Measurements from ENCODE around the gene P2RX3. TPM values are rescaled to one million over a fixed set of nuclear protein-coding genes. Genes with fewer than 3 reads are reported as not detected.

P2RX3 gene
- total RNA-seq, 2 donors from 2014 or later = not detected

- no peak for TF ChIP-seq CTCF (conservative IDR thresholded peaks at IDR 0.05)
- Mint-ChIP-seq H3K27me3 (ENCODE audit: insufficient read depth) (peaks cover 61% of the 10 kb centered on the region), H3K9me3 (no peaks in the 10 kb centered on the region), H3K4me3 (no peak overlapping the region), H3K27ac (no peak overlapping the region), H3K36me3 (ENCODE audit: low read depth) (no peaks in the 10 kb centered on the region), H3K4me1 (no peaks in the 10 kb centered on the region)
- Histone ChIP-seq H3K27ac (ENCODE audit: low read depth, low read length) (no peak overlapping the region), H3K4me3 (ENCODE audit: low read length) (no peak overlapping the region), H3K4me1 (ENCODE audit: control insufficient read depth, insufficient read depth, low read length) (no peaks in the 10 kb centered on the region), H3K9me3 (ENCODE audit: control insufficient read depth, low read length) (no peaks in the 10 kb centered on the region), H3K27me3 (ENCODE audit: control insufficient read depth, insufficient read depth, low read length, poor library complexity, severe bottlenecking) (peaks cover 56% of the 10 kb centered on the region), H3K36me3 (ENCODE audit: control insufficient read depth, insufficient read depth, low read length) (no peaks in the 10 kb centered on the region), H3K9ac (ENCODE audit: extremely low read depth, low read length, poor library complexity, severe bottlenecking) (no peak overlapping the region)
- no peak for DNase-seq
- WGBS, 2 experiments (ENCODE audit: insufficient coverage in 1 of 2, insufficient read length in 1 of 2) = 67 to 75% methylated on average over 1 to 2 of the region's 2 CpGs
Measured at GRCh38 chr11:57375490-57375889, 37.3 kb downstream of the P2RX3 start.

GRCh38 chr11:57376095-57377090 is 38.2 kb downstream of the P2RX3 start:
- DNase-seq = no peak
- WGBS, 2 experiments (ENCODE audit: insufficient coverage in 1 of 2, insufficient read length in 1 of 2) = 65 to 83% methylated on average over 12 to 25 of the region's 26 CpGs
- Histone ChIP-seq H3K4me3 (ENCODE audit: low read length) (no peak overlapping the region), H3K9me3 (ENCODE audit: control insufficient read depth, low read length) (no peaks in the 10 kb centered on the region), H3K27me3 (ENCODE audit: control insufficient read depth, insufficient read depth, low read length, poor library complexity, severe bottlenecking) (peaks cover 56% of the 10 kb centered on the region), H3K36me3 (ENCODE audit: control insufficient read depth, insufficient read depth, low read length) (no peaks in the 10 kb centered on the region), H3K27ac (ENCODE audit: low read depth, low read length) (no peak overlapping the region), H3K9ac (ENCODE audit: extremely low read depth, low read length, poor library complexity, severe bottlenecking) (no peak overlapping the region), H3K4me1 (ENCODE audit: control insufficient read depth, insufficient read depth, low read length) (no peaks in the 10 kb centered on the region)
- no peaks in the 10 kb centered on the region for H3K36me3 Mint-ChIP-seq (ENCODE audit: low read depth)
- no peaks in the 10 kb centered on the region for H3K4me1 Mint-ChIP-seq
- H3K4me3 Mint-ChIP-seq = no peak overlapping the region
- no peaks in the 10 kb centered on the region for H3K9me3 Mint-ChIP-seq
- no peak overlapping the region for H3K27ac Mint-ChIP-seq
- H3K27me3 Mint-ChIP-seq (ENCODE audit: insufficient read depth) = peaks cover 67% of the 10 kb centered on the region
- no peak for TF ChIP-seq CTCF (conservative IDR thresholded peaks at IDR 0.05)

- H3K4me3 ChIP-seq (ENCODE audit: low read length) = no peak overlapping the region
- H3K9ac ChIP-seq (ENCODE audit: extremely low read depth, low read length, poor library complexity, severe bottlenecking) = no peak overlapping the region
- peaks cover 69% of the 10 kb centered on the region for H3K27me3 Mint-ChIP-seq (ENCODE audit: insufficient read depth)
- no peak overlapping the region for H3K27ac ChIP-seq (ENCODE audit: low read depth, low read length)
- TF ChIP-seq CTCF (conservative IDR thresholded peaks at IDR 0.05) = no peak
- H3K4me1 ChIP-seq (ENCODE audit: control insufficient read depth, insufficient read depth, low read length) = no peaks in the 10 kb centered on the region
- no peak overlapping the region for H3K27ac Mint-ChIP-seq
- H3K9me3 ChIP-seq (ENCODE audit: control insufficient read depth, low read length) = no peaks in the 10 kb centered on the region
- H3K9me3 Mint-ChIP-seq = no peaks in the 10 kb centered on the region
- 77 to 88% methylated on average over 1 to 5 of the region's 5 CpGs for WGBS, 2 experiments (ENCODE audit: insufficient coverage in 1 of 2, insufficient read length in 1 of 2)
- no peaks in the 10 kb centered on the region for H3K36me3 ChIP-seq (ENCODE audit: control insufficient read depth, insufficient read depth, low read length)
- H3K36me3 Mint-ChIP-seq (ENCODE audit: low read depth) = no peaks in the 10 kb centered on the region
- no peak for DNase-seq
- H3K4me1 Mint-ChIP-seq = no peaks in the 10 kb centered on the region
- H3K27me3 ChIP-seq (ENCODE audit: control insufficient read depth, insufficient read depth, low read length, poor library complexity, severe bottlenecking) = peaks cover 51% of the 10 kb centered on the region
- no peak overlapping the region for H3K4me3 Mint-ChIP-seq
Measured at GRCh38 chr11:57377107-57377506, 39.0 kb downstream of the P2RX3 start.

All from endodermal cell (in vitro differentiated cells).